NCI-H446 (cell line): ENCODE data around the gene C1QA.
"Not testable (repeated sequence)": the region's sequence is repeated elsewhere in the genome, so short reads cannot be mapped to it uniquely, and the experiment has no call there.

Experiments used
- DNase-seq, 2 experiments: peaks; one replicate each; lab custom pipeline; 2025; lab: John Stamatoyannopoulos, UW

C1QA gene

DNA sequence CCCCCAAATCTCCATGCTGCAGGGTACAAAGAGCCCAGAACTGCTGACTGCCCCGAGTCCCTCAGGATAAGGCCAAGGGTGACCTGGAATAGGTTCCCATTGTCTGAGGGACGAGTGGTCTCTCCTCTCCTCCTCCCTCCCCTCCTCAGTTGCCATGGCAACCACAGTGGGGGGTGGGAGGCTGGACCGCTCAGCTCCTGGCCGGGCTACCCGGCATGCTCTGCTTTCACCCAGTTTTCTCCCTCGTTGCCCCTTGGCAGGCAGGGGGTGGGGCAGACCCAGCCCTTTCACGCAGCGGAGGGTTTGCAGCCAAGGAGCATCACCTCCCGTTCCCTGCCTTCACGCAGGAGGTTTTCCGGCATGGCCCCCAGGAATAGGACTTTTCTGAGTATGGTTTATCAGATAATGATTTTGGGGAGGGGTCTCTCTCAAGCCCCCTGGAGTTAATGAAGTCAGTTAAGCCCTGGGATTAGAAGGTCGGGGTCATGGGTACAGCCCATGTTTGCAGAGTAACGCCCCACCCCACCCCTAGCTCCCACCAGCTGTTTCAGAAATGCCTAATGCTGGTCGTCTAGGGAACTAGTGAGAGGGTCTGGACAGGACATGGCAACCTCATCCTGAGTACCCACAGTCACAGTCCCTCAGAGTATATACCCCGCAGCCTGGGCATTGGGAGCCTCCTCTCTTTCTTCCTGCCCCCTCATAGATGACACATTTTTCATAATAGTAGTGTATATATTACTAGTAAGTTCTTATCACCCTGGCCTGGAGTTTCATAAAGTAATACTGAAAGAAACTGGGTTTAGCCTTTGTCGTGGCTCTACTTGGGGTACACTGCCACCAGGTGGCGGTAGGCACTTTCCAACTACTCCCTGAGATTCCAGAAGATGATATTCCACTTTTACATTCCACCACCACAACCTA, 37.3 kb downstream of the C1QA start:
- peak in 1 of 2 experiments; percentile 60 for DNase-seq

DNA sequence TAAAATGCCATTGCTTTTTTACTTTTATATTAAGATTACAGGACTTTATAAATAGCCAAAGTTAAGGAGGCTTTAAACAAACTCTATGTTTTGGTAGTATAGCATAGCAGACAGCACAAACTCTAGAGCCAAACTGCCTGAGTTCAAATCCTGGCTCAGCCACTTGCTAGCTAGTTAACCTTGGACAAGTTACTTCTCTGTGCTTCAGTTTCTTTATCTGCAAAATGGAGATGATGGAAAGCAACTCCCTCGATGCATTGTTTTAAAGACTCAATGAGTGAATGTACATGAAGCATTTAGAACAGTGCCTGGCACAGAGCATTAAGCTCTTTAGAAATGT, 38.0 kb downstream of the C1QA start:
- DNase-seq = no peak

DNA sequence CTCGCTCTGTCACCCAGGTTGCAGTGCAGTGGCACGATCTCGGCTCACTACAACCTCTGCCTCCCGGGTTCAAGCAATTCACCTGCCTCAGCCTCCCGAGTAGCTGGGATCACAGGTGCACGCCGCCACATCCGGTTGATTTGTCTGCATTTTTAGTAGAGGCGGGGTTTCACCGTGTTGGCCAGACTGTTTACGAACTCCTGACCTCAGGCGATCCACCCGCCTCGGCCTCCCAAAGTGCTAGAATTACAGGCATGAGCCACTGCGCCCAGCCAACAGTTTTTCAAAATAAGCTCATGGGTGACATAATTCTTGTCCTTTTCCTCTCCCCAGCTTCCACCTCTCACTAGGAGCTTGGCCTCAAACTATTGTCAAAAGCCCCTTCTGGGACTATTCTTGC, 39.7 kb downstream of the C1QA start:
- not testable (repeated sequence) for DNase-seq

DNA sequence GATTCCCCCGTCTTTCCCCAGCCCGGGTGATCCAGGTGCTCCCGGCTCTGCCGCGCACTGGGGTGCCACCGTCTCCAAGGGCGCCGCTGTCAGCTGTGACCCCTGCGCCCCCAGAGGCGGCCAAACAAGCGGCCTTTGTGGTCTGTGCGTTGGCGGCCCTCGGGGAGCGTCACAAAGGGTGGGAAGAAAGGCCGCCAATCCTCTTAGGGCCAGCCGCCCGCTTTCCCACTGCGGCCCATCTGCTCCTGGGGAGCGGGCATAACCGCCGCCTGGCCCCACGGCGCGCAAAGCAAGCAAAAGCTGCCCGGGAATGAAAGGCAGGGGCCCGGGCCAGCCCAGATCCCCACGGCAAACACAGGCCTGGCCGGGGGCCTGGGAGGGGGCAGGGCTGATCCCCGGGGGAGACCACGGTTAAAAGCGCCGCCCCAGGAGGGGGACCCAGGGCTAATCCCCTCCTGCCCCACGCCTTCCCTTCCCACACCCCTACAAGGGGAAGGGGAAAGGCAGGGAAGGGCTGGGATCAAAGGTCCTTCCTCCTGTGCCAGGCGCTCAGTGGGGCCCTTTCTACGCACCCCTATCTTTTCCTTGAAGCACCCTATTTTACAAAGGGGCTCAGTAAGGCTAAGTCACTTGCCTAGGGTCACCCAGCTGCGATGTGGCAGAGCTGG, 40.6 kb downstream of the C1QA start:
- DNase-seq = no peak

DNA sequence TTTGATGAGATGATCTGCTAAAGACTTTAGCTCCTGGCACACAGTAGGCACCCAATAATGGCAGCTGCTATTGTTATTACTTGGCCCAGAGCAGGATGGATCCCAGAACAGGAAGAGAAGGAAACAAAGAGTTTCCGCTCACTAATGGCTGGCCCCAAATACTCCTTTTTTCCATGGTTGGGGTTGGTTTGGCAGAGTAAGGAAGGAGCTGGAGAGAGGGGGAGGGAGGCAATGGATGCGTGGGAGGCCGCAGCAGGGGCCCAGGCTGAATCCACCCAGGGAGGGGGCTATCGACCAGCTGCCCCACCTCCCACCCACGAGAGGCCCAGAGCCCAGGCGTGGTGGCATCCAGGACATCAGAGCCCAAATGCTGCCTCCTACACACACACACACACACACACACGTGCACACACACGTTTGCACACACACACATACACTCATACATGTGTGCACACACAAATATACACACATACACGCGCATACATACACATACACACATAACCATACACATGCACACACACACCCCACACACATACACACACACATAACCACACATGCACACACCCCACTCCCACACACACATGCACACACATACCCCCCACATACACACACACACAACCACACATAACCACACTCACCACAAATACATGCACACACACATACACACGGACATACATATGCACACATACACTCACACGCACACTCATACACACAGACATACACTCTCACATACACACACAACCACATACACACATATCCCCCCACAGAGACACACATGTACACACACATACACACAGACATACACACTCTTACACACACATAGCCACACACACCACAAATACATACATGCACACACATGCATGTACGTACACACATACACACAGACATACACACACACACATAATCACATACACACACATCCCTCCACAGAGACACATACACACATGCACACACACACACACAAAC, 41.8 kb downstream of the C1QA start:
- no peak for DNase-seq

DNA sequence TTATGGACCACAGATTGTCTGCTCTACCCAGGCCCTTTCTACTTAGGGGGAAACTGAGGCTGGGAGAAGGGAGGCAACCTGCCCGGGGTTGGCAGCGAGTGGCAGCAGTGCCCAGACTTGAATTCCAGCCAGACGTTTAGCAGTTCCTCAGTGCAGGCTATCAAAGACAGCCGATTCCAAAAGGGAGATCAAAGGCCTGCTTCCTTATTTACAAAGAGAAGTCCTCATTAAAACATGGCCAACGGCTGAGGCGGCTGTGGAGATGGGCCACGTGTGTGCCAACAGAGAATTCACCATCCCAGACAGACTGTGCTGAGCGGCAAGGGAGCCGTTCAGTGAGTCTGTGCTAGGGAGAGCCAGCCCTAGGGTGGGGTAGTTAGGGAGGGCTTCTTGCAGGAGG, 44.3 kb downstream of the C1QA start:
- no peak for DNase-seq

DNA sequence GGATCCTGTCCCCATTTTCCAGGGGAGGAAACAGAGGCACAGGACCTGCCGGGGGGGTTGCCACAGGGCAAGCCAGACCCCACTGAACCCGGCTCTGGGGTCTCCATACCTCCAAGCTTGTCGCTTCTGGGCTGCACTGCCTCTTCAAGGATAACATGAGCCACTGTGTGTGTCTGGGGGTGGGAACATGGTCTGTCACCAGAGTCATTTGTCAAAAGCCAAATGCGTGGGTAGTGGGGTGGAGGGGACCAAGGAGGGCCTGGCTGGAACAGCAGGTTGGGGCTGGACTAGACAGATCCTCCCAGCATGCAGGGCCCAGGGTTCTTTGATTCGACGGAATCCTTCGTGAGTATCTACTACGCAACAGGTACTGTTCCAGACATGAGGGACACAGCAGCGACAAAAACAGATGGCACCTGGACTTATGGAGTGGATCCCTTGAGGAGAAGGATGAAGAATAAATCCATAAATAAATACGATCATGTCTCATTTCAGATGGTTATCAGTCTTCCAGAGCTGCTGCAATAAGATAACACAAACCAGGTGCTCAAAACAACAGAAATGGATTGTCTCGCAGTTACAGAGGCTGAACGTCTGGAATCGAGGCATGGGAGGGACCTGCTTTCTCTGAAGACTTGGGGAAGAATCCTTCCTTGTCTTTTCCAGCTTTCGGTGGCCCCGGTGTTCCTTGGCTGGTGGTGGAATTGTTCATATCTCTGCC, 45.3 kb downstream of the C1QA start:
- DNase-seq = no peak

DNA sequence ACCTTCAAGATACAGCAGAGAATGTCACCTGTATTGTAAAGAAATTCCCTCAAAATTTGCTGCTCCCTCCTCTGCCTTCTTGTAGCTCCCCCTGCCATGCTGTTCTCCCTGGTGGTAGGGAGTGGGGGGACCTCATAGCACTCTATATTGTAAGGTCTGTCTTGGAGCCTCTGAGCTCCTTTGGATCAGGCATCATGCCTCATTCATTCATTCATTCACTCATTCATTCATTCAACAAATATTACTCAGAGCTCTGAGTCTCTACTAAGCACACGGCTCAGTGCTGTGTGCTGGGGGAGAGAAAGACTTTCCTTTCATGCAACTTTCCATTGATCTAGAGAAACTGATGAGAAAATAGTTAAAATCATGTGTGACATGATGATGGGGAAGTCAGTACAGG, 47.1 kb downstream of the C1QA start:
- DNase-seq = no peak

DNA sequence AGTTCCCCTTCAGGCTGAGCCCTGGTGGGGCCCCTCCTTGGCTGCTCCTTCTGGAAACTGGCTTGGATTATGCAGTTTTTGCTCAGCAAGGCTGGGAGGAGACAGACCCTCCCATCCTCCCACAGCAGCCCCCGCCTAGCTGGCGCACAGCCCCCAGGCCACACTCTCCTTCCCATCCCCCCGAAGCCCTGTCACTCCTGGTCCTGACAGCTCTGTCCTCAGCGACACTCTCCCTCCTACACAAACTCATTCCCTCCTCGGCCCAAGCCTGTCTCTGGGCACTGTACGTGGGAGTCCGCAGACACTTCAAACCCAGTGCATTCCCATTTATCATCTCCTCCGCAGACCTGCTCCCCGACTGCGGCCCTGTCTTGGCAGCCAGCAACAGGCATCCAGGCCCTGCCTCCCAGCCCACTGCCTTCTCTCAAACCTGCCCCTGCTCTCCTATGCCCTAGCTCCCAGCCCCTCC, 49.2 kb downstream of the C1QA start:
- DNase-seq = no peak

DNA sequence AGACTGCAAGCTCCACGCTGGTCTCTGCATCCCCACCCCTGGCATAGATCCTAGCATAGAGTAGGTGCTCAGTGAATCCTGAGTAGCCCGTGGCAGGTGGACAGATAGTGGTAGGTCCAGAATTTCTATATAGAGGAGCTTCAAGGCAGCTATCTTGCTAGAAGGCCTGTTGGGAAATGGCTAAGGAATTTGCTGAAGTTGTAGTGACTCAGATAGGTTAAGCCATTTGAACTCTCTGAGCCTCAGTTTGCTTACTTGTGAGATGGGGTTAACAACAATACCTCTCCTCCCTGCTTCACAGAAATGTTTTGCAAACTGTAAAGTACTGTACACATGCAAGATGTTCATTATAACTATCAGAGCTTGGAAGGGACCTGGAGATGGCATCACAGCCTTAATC, 50.8 kb downstream of the C1QA start:
- no peak for DNase-seq

DNA sequence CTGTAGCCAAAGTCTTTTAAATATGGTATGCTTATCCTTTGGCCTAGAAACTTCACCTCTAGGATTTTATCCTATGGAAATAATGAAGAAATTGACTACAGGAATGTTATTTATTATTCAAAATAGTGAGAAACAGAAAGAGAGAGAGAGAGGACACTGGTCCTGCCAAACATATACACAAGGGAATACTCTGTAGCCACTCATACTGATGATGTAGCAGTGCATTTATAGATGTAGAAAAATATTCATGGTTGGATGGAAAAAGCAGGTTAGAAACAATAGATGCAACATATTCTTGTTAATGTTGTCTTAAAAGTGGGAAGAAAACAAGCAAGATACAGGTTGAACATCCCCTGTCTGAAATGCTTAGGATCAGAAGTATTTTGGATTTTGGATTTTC, 52.0 kb downstream of the C1QA start:
- DNase-seq = no peak
